HG02973 (cell line): ENCODE data around the gene UBE2E1.

Experiments
- ATAC-seq: cut with Tn5 transposase; IDR thresholded peaks from one replicate; pipeline ENCODE4 v1.9.1; 2021; ENCODE audit warnings: moderate library complexity; ENCODE audit not compliant: unreplicated experiment

The UBE2E1 gene

DNA sequence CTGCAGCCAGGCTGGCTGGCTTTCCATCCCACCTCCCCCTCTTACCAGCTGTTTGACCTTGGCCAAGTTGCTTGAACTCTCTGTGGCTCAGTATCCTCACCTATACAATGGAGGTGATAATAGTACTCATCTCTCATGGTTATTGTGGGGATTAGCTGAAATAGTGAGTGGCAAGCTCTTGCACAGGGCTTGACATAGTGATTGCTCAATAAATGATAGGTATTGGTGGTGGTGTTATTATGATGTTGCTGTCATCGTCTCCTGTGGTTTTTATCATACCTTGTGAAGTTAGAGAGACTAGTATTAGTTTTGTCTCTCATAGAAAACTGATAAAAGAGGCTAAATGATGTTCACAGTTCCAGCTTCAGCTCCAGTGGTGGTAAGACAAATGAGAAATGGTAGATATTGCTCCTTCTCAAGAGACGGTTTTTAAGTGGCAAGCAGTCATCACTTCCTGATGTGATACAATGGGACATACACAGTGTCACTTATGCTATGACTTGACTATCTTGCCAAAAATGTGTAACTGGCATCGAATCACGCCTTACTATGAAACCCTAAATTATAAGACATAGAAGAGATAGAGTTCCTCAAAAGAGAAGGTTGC, 12.1 kb upstream of the UBE2E1 start:
- ATAC-seq, result no peak

DNA sequence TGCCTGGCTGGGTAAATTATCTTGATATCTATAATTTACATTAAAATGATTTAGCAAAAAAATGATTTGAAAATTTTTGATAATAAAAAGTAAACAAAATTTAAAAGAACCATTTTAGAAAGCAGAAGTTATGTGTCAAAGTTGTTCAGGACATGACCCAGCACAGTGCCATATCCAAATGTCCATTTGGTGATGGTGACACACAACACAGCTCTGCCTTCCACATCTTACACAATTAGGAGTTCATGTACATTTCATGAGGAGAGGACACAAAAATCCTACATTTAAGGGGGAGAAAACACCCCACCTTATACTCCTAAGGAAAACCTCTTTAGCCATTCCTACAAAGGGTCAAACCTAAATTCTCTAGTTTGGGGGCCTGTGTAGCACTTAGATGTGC, 10.7 kb upstream of the UBE2E1 start:
- no peak for ATAC-seq

DNA sequence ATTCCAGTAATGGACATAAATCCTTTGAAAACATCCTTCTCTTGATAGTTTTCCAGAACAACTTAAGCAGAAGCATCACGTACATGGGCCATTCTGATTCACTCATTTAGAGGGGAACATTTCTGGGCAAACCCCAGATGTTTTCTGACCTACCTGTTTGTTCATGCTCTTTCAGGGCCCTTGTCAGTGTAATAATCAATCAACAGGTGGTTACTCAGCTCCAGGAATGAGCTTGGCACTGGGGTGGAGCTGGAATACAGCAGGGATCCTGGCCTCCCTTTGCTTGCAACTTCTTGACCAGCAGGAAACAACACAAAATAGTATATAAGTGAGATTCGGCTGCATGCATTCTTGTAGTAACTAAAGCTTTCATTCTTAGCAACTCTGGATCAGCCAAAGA, 9.2 kb upstream of the UBE2E1 start:
- ATAC-seq, result no peak

DNA sequence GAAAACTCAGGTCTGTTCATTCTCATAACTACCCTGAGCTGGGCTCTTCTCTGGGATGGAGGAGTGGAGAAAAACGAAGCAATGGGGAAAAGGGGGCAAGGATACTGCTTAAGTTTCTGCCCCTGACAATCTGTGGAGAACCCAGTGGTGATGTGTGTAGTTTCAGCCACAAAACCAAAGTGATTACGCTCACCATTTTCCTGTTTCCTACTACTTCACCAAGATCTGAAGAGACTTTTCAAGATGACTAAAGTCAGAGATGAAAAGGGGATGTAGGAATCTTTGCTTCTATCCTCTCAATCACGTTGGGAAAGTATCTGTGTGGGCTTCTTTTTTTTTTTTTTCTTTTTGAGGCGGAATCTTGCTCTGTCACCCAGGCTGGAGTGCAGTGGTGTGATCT, 8.3 kb upstream of the UBE2E1 start:
- ATAC-seq, result peak; percentile 70

DNA sequence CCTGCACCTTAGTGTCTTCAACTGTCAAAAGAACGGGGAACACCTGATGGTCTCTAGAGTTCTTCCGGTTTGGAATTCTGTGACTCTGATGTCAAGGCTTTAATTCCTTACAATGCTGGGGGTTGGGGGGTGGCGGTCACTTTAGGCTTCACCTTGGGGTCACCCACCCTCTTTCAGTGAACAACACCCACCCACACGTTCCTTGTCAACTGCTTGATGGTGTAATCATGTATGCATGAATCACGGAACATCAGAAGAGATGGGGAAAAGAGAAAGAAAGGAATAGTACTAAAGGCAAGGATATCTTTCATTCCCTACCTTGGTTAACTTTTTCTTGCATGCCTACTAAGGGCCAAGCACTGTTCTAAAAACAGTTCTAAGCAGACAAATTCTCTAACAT, 7.3 kb upstream of the UBE2E1 start:
- no peak for ATAC-seq

DNA sequence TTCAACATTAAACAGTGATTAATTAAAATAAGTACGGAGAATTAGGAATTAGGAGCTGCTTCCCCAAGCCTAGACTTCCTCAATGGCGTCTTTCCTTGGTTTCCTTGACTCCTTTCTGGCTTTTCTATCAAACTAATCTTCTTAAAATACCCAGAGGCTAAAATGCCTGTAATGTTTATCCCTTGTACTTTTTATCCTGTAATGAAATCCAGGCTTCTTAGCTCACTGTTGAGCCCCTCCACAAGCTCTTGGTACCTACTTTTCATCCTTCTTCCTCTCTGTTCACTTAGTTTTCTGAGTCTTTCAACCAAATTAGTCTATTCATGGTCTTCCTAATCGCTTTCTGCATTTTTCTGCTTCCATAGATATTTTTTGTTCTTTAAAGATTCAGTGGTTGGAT, 6.9 kb upstream of the UBE2E1 start:
- no peak for ATAC-seq

DNA sequence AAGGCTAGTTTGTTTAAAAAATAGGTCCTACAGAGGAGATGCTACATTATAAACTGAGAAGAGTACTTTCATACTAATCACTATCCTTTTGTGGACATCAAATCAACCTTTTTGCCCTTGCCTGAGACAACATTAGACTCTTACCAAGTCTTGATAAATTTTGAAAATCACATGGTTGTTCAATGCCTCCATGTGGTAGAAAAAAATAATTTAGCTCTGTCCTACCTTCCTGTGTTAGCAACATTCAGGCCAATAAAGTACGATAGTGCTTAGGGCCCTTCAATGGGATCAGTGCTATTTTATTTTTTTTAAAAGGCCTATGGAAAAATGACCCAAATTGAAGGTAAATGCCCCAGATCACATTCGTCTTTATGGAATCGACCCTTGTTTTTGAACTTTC, 5.0 kb upstream of the UBE2E1 start:
- no peak for ATAC-seq

DNA sequence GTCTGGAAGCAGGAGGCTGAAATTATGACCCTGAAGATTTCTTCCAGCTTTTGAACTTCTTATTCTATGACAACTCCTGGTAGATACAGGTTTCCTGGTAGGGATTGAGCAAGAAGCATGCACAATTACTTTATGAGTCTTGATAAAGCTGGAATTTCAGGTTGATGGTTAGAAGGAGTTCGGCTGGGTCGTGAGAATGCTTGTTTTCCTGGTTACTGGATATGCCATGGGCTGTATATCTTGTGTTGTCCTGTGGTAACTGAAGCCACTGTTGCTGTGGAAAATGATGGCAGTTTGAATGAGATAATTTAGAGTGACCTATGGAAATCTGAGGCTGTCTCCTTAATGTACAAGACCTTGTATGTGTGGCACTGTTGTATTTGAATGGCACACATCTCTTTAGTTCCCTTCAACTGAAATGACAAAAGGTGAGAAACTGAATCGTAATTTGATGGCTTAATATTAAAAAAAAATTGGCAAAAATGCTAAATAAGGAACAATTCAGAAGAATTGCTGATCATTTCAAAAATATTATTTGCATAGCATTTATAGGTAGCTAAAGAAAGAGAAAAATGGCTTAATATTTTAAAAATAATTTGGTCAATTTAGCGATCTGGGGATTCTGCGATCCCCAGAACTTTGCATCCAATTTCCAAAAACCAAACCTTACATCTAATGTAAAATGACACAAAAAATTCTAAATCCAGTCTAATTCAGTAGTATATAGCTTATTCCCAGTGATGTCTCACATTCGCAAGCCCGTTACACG, 1.1 kb upstream of the UBE2E1 start:
- no peak for ATAC-seq

DNA sequence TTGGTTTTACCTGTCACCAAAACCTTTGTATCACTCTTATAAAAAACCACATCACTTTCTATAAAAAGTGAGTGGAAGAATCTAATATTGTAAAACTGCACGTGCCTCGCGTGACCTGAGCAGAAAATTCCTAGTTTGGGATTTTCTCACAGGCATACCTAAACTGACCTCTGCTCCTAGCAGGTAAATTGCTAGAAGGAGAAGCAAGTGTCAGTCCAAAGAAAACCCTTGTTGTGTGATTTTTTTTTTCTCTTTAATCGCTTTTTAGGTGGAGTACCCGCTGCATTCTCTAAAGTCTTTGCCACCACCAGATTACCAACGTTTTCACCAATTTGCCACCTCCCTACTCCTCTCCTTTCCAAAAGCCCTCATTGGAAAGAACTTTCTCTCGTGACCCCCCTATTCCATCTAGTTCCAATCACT, 534 bp upstream of the UBE2E1 start:
- no peak for ATAC-seq

DNA sequence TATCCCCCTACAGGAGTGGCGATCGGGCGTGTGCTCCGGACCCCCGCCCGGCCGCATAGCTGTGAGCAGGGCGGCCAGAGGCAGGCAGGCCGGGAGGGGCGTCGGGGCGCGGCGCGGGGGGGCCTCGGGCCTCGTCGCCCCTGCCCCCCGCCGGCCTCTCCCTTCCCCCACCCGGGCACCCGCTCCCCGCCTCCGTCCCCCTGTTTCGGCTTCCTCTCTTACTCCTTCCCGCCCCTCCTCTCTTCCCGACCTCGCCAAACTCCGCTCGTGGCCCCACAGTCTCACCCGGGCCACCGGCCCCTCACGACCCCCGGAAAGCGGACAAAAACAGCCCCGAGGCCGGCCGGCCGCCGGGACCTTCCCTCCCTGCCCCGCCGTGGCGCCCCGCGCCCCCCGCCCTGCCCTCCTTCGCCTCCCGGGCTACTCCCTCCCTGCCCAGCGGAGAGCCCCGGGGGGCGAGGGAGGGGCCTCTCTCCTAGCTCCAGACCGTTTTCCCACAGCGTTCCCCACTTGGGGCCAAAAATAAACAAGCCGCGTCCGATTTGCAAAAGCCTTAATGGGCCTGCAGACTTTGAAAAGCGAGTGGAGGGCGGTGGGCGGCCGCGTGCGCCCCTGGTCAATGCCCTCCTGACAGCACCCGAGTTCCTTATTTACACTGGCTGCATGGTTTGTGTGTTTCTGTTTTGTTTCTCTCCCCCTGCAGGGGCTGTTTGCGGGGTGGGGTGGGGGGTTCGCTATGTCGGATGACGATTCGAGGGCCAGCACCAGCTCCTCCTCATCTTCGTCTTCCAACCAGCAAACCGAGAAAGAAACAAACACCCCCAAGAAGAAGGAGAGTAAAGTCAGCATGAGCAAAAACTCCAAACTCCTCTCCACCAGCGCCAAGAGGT, 1.0 kb downstream of the UBE2E1 start:
- ATAC-seq, result peak; percentile 0

DNA sequence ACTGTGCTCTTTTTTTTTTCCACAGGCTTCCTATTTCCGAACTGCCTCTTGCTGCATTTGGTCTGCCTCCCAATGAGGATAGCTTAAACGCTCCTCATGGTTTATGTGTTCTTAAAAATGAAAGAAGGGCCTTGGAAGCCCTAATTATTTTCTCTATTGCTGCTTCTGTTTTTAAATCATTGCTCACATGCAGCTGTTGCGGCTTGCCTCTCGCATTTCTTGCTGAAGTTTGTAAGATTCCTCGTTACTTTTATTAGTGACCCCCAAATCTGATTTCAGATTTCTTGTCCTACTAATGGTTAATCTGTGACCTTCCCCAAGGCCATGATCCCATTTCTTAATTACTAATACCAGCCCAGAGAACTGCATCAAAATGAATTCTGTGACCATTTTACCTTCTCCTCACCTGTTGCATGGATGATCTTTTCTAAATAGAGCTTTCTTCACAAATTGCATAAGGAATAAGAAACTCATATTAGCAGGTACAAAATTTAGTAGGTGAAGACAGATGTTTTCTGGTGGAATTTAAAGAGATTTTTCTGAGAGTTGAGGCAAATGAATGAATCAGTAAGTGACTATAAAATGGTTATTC, 1.8 kb downstream of the UBE2E1 start:
- ATAC-seq, result no peak

DNA sequence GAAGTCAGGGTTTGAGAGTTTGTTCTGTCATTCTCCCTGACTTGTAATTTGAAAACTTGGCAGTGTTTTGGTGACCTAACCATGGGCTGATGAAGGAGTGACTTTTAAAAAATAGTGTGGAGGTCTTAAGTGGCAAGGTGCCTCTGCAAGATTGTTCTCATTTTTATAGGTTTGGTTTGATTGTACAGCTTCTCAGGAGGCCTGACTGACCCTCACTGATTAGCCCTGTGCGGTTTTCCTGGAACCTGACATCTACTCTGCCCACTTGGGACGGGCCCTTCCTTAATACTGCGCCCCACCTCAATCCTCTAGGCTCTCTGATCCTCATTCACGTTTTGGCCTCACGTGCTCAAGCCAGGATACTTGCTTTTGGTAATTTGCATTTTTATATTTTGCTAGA, 2.8 kb downstream of the UBE2E1 start:
- ATAC-seq, result no peak

DNA sequence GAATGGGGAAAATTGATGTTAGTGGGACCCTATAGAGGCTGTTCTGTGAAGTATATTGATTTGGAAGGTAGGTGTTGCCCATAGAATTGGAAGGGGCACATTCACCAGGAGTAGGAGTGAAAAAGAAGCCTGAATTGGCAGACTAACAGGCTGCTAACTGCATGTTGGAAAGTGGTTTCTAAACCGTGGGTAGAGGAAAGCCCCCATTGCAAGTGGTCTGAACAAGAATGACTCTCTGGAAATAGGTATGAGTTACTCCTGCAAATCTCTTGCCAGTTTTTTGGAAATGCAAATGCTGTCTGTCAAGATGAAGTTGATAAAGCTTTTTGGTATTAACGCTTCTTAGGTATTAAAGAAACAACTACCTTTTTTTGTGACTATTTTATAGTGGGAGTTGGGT, 3.5 kb downstream of the UBE2E1 start:
- no peak for ATAC-seq

DNA sequence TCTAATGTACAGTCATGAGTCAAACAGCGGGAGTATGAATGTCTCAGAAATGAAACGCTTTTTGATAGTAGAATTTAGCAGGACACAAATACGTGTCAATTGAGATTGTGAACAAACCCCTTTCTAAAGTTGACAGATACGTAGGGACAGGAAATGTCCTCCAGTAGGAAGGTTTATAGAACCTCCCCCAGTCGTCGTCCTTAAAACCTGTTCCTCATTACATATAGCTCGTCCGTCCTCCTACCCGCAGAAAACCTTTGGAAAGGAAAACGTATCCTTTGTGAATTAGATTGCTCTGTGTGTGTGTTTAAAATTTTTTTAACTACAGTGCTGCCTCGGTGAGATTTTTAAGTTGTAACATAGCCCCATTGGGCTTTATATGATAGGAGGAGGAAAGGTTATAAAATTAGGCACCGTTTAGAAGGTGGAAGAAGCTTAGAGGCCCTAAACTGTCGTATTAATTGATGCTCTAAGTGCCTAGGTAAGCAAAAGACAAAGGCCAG, 4.1 kb downstream of the UBE2E1 start:
- no peak for ATAC-seq

DNA sequence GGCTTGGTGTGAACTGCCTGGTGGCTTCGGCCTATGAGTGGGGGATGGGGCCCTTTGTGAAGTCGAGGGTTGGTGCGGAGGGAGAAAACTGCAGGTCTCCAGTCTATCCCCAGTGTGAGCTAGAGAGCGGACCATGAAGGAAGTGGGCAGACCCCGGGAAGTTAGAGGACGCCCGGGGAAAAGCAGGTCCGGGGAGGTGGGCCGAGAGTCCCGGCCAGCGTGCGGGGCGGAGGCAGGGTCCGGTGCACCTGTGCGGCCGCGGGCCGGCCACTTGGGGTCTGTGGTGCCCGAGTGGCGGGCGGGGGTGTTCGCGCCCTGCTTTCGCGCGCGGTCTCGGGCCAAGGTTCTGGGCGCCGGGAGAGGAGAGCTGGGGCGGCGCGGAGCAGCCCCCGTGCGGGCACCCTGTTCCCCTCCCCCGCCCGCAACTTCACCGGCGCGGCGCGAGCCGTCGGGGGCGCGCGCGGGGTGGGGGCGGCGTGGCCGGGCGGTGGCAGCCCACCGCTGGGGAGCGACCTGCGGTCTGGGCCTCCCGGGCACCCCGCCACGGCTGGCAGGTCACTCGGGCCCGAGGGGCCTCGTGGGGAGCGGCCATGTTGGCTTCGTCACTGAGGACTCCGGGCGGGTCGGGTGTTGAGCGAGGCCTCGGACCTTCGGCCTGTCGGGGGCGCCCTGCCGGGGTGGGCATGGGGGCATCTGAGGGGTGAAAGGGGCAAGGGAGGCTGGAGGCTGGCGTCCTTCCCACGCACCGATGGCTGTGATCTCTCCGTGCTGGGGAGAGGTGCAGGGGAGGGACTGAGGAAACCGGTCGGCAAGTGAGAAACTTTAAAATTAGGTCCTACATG, 4.8 kb downstream of the UBE2E1 start:
- peak; percentile 19 for ATAC-seq

DNA sequence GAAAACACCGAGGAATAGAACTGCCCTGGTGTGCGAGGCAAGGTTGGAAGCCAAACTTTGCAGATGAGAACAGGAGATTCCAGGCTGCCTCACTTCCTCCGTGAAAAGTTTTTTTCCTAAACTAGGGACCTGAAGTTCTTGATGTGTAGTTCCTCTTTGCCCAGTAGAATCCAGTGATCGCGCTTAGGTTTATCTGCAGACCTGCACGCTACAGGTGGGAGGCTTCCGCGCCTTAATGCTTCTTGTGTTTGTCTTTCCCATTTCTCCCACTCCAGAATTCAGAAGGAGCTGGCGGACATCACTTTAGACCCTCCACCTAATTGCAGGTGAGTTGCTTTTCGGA, 5.4 kb downstream of the UBE2E1 start:
- ATAC-seq, result no peak

DNA sequence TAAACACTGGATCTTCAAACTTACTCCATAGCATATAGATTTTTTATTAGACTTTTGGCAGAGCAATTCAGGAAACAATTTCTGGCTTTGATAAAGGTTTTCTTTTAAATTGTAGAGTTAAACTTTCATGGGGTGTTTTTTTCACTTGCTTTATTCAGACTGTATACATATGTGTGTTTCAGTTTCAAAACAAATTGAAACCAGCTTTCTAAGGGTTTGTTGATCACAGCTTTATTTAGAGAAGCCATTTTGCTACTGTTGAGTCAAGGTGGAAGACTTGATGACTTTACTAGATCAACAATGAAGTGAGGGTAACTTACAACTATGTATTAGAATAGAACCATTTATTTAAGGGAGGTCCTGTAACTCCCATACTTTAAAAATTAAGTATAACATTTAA, 6.2 kb downstream of the UBE2E1 start:
- ATAC-seq, result peak; percentile 61

DNA sequence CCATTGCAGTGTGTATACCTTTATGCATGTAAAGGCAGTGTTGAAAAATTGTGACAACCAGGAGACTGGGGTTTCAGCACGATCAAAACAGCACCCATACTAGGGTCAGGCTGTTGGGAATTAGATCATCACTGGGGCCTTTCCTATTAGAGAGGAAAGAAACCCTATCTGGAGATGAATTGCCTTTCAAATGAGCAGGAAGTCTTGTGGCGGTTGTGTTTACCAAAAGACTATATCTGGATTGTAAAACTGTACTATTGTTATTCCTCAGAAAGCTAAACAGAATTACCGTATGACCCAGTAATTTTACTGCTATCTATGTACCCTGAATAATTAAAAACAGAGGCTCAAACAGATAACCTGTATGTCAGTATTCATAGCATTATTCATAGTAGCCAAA, 10.1 kb downstream of the UBE2E1 start:
- no peak for ATAC-seq

DNA sequence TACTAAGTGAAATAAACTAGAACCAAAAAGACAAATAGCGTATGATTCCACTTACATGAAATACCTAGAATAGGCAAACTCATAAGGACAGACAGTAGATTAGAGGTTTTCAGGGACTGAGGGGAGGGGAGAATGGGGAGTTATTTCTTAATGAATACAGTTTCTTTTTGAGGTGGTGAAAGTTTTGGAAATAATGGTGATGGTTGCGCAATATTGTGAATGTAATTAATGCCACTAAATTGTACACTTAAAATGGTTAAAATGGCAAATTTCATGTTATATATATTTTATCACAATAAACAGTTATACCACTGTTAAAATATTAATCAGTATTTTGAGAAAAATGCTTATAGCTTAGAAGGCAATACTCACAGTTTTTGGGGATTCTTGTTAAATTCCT, 11.0 kb downstream of the UBE2E1 start:
- no peak for ATAC-seq

DNA sequence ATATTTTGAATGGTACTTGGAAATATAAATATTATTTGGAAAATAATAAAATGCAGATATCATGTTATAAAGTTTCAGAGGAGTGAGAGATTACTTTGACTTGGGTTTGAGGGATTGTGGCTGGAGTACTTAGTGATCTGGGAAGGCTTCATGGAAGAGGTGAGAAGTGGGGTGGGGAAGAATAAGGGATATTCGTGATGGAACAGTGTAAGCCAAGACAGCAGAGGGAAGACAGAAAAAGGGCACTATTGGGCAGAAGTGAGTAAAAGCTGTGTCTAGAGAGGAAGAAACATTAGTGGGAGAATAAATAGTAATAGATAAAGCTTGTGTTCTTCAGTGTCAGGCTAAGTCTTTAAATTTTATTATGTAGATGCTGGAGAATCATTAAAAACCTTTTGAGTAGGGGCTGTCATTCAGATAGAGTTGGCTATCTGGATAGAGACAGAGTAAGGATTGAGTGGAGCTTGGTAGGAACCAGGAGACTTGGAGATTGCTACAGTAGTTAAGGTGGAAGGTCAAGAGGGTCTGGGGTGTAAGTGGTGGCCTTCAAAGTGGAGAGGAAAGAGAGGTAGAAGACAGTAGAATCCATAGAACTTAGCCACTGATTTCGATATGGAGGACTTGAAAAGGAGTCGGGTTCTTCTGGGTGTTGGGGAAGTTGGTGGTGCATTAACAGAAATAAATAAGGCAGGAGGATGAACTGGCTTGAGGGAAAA, 11.9 kb downstream of the UBE2E1 start:
- no peak for ATAC-seq
